OCI-LY7 (cell line): ENCODE data around the gene ZNF652.
"Not testable (repeated sequence)": the region's sequence is repeated elsewhere in the genome, so short reads cannot be mapped to it uniquely, and the experiment has no call there.

ENCODE experiments used
- EZH2phosphoT487 ChIP-seq: fragments of 200-600 bp; sonication (generic); IDR thresholded peaks from 2 replicates; pipeline ENCODE4 v1.6.1; 2018; ENCODE audit warnings: low read depth, borderline replicate concordance, mild to moderate bottlenecking, mixed run types, antibody characterized with exemption, low read length, moderate library complexity, mixed read lengths
- TF ChIP-seq, protein P1 (sequence below): fragments of 200-600 bp; sonication (generic); conservative IDR thresholded peaks from 2 replicates; pipeline ENCODE4 v1.5.1; 2014; ENCODE audit warnings: mild to moderate bottlenecking, antibody characterized with exemption, low read length, moderate library complexity, mixed read lengths

DNA sequence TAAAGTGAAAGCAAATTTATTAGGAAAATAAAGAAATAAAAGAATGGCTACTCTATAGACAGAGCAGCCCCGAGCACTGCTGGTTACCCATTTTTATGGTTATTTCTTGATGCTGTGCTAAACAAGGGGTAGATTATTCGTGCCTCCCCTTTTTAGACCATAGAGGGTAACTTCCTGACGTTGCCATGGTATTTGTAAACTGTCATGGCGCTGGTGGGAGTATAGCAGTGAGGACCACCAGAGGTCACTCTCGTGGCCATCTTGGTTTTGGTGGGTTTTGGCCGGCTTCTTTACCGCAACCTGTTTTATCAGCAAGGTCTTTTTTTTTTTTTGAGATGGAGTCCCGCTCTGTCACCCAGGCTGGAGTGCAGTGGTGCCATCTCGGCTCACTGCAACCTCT is 100.5 kb downstream of the ZNF652 start:
- TF ChIP-seq, protein P1, sequence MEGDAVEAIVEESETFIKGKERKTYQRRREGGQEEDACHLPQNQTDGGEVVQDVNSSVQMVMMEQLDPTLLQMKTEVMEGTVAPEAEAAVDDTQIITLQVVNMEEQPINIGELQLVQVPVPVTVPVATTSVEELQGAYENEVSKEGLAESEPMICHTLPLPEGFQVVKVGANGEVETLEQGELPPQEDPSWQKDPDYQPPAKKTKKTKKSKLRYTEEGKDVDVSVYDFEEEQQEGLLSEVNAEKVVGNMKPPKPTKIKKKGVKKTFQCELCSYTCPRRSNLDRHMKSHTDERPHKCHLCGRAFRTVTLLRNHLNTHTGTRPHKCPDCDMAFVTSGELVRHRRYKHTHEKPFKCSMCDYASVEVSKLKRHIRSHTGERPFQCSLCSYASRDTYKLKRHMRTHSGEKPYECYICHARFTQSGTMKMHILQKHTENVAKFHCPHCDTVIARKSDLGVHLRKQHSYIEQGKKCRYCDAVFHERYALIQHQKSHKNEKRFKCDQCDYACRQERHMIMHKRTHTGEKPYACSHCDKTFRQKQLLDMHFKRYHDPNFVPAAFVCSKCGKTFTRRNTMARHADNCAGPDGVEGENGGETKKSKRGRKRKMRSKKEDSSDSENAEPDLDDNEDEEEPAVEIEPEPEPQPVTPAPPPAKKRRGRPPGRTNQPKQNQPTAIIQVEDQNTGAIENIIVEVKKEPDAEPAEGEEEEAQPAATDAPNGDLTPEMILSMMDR = not testable (repeated sequence)
- not testable (repeated sequence) for TF ChIP-seq EZH2phosphoT487
